Stimulated activated CD4-positive, alpha-beta T cell treated with anti-CD3 and anti-CD28 coated beads, Interleukin-15, amount 100 ng/mL, for 1 hour (primary cell): ENCODE results near the gene CPA5.

ENCODE experiments used
- DNase-seq, 2 donors: peaks; one replicate each; pipeline ENCODE4 v3.0.0-alpha.2; 2020; ENCODE audit warnings: low read depth in 1 of 2, low spot score in 1 of 2

Gene CPA5

GRCh38 chr7:130395421-130395820, 50.8 kb downstream of the CPA5 start:
- DNase-seq: no peak

GRCh38 chr7:130396109-130396508, 51.5 kb downstream of the CPA5 start:
- DNase-seq: no peak

GRCh38 chr7:130397051-130397757, 52.6 kb downstream of the CPA5 start:
- DNase-seq: no peak

GRCh38 chr7:130397758-130398073, 53.1 kb downstream of the CPA5 start:
- DNase-seq: no peak

GRCh38 chr7:130398526-130399090, 54.0 kb downstream of the CPA5 start:
- no peak for DNase-seq

- DNase-seq: no peak
Observed at GRCh38 chr7:130400120-130400572, 55.5 kb downstream of the CPA5 start.

- no peak for DNase-seq
Observed at GRCh38 chr7:130401101-130401500, 56.5 kb downstream of the CPA5 start.

- no peak for DNase-seq
Observed at GRCh38 chr7:130401578-130401977, 57.0 kb downstream of the CPA5 start.

GRCh38 chr7:130405003-130405402, 60.4 kb downstream of the CPA5 start:
- no peak for DNase-seq

- DNase-seq: no peak
Observed at GRCh38 chr7:130409067-130409711, 64.6 kb downstream of the CPA5 start.

- DNase-seq: no peak
Observed at GRCh38 chr7:130409712-130410072, 65.1 kb downstream of the CPA5 start.

- no peak for DNase-seq
Observed at GRCh38 chr7:130410868-130411541, 66.4 kb downstream of the CPA5 start.

- no peak for DNase-seq
Observed at GRCh38 chr7:130413201-130413600, 68.6 kb downstream of the CPA5 start.

- no peak for DNase-seq
Observed at GRCh38 chr7:130415006-130415405, 70.4 kb downstream of the CPA5 start.

- DNase-seq: no peak
Observed at GRCh38 chr7:130417213-130417612, 72.6 kb downstream of the CPA5 start.

GRCh38 chr7:130418306-130418705, 73.7 kb downstream of the CPA5 start:
- no peak for DNase-seq
